ENCODE measurements around the gene SLC26A3. TPM values are rescaled to one million over a fixed set of nuclear protein-coding genes. Genes with fewer than 3 reads are reported as not detected.

The SLC26A3 gene
- total RNA-seq, 4 donors from 2014 or later, result 1.5 to 2.3 TPM; not detected in 2

- no peak for TF ChIP-seq CTCF (IDR thresholded peaks at IDR 0.05)
- TF ChIP-seq POLR2A (IDR thresholded peaks at IDR 0.05), result no peak
- TF ChIP-seq EP300 (IDR thresholded peaks at IDR 0.05), result no peak
- TF ChIP-seq POLR2AphosphoS5 (IDR thresholded peaks at IDR 0.05), result no peak
- 71% methylated on average over 3 of the region's 3 CpGs for WGBS
- no peak for DNase-seq (ENCODE audit: low spot score in 2 of 2)
These were observed 25.3 kb downstream of the SLC26A3 start for GRCh38 chr7:107777702-107778101.

GRCh38 chr7:107773027-107773426, 30.0 kb downstream of the SLC26A3 start:
- Histone ChIP-seq H3K36me3 (no peaks in the 10 kb centered on the region), H3K27me3 (no peaks in the 10 kb centered on the region), H3K4me3 (no peak overlapping the region), H3K9me3 (no peaks in the 10 kb centered on the region), H3K4me1 (peaks cover 8% of the 10 kb centered on the region), H3K27ac (no peak overlapping the region)
- no peak for DNase-seq (ENCODE audit: low spot score in 2 of 2)
- no peak for TF ChIP-seq POLR2A (IDR thresholded peaks at IDR 0.05)
- TF ChIP-seq CTCF (IDR thresholded peaks at IDR 0.05), result no peak
- TF ChIP-seq EP300 (IDR thresholded peaks at IDR 0.05), result no peak
- TF ChIP-seq POLR2AphosphoS5 (IDR thresholded peaks at IDR 0.05), result no peak
- 55% methylated on average over 2 of the region's 2 CpGs for WGBS

More at GRCh38 chr7:107777702-107778101, 25.3 kb downstream of the SLC26A3 start:
- Histone ChIP-seq H3K27me3 (no peaks in the 10 kb centered on the region), H3K4me1 (no peaks in the 10 kb centered on the region), H3K9me3 (no peaks in the 10 kb centered on the region), H3K27ac (no peak overlapping the region), H3K36me3 (no peaks in the 10 kb centered on the region), H3K4me3 (no peak overlapping the region)

GRCh38 chr7:107768263-107768662, 34.8 kb downstream of the SLC26A3 start:
- WGBS, result 42% methylated on average over 1 of the region's 1 CpG
- Histone ChIP-seq H3K27ac (no peak overlapping the region), H3K27me3 (no peaks in the 10 kb centered on the region), H3K36me3 (no peaks in the 10 kb centered on the region), H3K9me3 (no peaks in the 10 kb centered on the region), H3K4me3 (no peak overlapping the region), H3K4me1 (peaks cover 8% of the 10 kb centered on the region)
- TF ChIP-seq CTCF (IDR thresholded peaks at IDR 0.05) (no peak), POLR2A (IDR thresholded peaks at IDR 0.05) (no peak), POLR2AphosphoS5 (IDR thresholded peaks at IDR 0.05) (no peak), EP300 (IDR thresholded peaks at IDR 0.05) (no peak)
- no peak for DNase-seq (ENCODE audit: low spot score in 2 of 2)

- TF ChIP-seq POLR2A (IDR thresholded peaks at IDR 0.05) (no peak), CTCF (IDR thresholded peaks at IDR 0.05) (no peak), POLR2AphosphoS5 (IDR thresholded peaks at IDR 0.05) (no peak), EP300 (IDR thresholded peaks at IDR 0.05) (no peak)
- WGBS, result 94% methylated on average over 2 of the region's 2 CpGs
- no peaks in the 10 kb centered on the region for H3K9me3 ChIP-seq
These were observed 35.6 kb downstream of the SLC26A3 start for GRCh38 chr7:107767391-107767790.

GRCh38 chr7:107758667-107759066, 44.4 kb downstream of the SLC26A3 start:
- Histone ChIP-seq H3K9me3 (no peaks in the 10 kb centered on the region), H3K4me3 (no peak overlapping the region), H3K4me1 (no peaks in the 10 kb centered on the region), H3K27me3 (no peaks in the 10 kb centered on the region), H3K27ac (no peak overlapping the region), H3K36me3 (peaks cover 56% of the 10 kb centered on the region)
- TF ChIP-seq CTCF (IDR thresholded peaks at IDR 0.05) (no peak), POLR2A (IDR thresholded peaks at IDR 0.05) (no peak), POLR2AphosphoS5 (IDR thresholded peaks at IDR 0.05) (no peak), EP300 (IDR thresholded peaks at IDR 0.05) (no peak)
- 94% methylated on average over 1 of the region's 1 CpG for WGBS
- DNase-seq (ENCODE audit: low spot score in 2 of 2), result no peak

More at GRCh38 chr7:107767391-107767790, 35.6 kb downstream of the SLC26A3 start:
- no peak for DNase-seq (ENCODE audit: low spot score in 2 of 2)
- no peaks in the 10 kb centered on the region for H3K36me3 ChIP-seq
- no peak overlapping the region for H3K27ac ChIP-seq
- no peaks in the 10 kb centered on the region for H3K27me3 ChIP-seq
- no peak overlapping the region for H3K4me3 ChIP-seq
- H3K4me1 ChIP-seq, result peaks cover 8% of the 10 kb centered on the region
